Activated CD8-positive, alpha-beta T cell treated with anti-CD3 and anti-CD28 coated beads for 36 hours (primary cell): ENCODE results near the gene LRRC27. TPM values are rescaled to one million over a fixed set of nuclear protein-coding genes. Genes with fewer than 3 reads are reported as not detected.

ENCODE experiments used
- ATAC-seq: fragments of 200-7000 bp; cut with Tn5 transposase; one replicate; pipeline ENCODE4 v1.10.0; 2021; ENCODE audit warnings: mild to moderate bottlenecking, moderate library complexity
- CTCF ChIA-PET: fragments of 350-600 bp; sonication (Branson Sonifier 250); formaldehyde crosslinking; loops from one replicate; lab custom pipeline; 2021; ENCODE audit warnings: antibody characterized with exemption; lab: Charles Lee
- POLR2A ChIA-PET: fragments of 350-600 bp; sonication (Branson Sonifier 250); formaldehyde crosslinking; loops from one replicate; lab custom pipeline; 2021; ENCODE audit warnings: antibody characterized with exemption; lab: Charles Lee
- DNase-seq: peaks from one replicate; pipeline ENCODE4 v3.0.0-alpha.2; 2020
- H3K27ac Mint-ChIP-seq: one replicate; pipeline ENCODE4 v1.8.0; 2021; ENCODE audit warnings: mild to moderate bottlenecking, mixed read lengths
- H3K27me3 Mint-ChIP-seq: one replicate; pipeline ENCODE4 v1.8.0; 2021; ENCODE audit warnings: mixed read lengths
- H3K36me3 Mint-ChIP-seq: one replicate; pipeline ENCODE4 v1.8.0; 2021; ENCODE audit warnings: low read depth, mixed read lengths
- H3K4me1 Mint-ChIP-seq: one replicate; pipeline ENCODE4 v1.8.0; 2021; ENCODE audit warnings: low read depth, mixed read lengths
- H3K4me3 Mint-ChIP-seq: one replicate; pipeline ENCODE4 v1.8.0; 2021; ENCODE audit warnings: mild to moderate bottlenecking, moderate library complexity, mixed read lengths
- H3K9me3 Mint-ChIP-seq: one replicate; pipeline ENCODE4 v1.8.0; 2021; ENCODE audit warnings: mixed read lengths
- intact Hi-C: fragments of 100-400 bp; cut with micrococcal nuclease; formaldehyde crosslinking; loops from one replicate; pipeline ENCODE4 v1.10.0; 2022
- total RNA-seq, 2 experiments: library from RNA; stranded (reverse); gene quantifications; one replicate each; pipeline ENCODE4 v1.2.3, GENCODE V29; 2021
- TF ChIP-seq, protein P1 (sequence below): fragments of 200-600 bp; IDR thresholded peaks from one replicate; pipeline ENCODE4 v1.8.0; 2022; ENCODE audit warnings: antibody characterized with exemption, mild to moderate bottlenecking

Gene LRRC27
- total RNA-seq, 2 experiments from 2014 or later, result 2.7 to 3.5 TPM

DNA sequence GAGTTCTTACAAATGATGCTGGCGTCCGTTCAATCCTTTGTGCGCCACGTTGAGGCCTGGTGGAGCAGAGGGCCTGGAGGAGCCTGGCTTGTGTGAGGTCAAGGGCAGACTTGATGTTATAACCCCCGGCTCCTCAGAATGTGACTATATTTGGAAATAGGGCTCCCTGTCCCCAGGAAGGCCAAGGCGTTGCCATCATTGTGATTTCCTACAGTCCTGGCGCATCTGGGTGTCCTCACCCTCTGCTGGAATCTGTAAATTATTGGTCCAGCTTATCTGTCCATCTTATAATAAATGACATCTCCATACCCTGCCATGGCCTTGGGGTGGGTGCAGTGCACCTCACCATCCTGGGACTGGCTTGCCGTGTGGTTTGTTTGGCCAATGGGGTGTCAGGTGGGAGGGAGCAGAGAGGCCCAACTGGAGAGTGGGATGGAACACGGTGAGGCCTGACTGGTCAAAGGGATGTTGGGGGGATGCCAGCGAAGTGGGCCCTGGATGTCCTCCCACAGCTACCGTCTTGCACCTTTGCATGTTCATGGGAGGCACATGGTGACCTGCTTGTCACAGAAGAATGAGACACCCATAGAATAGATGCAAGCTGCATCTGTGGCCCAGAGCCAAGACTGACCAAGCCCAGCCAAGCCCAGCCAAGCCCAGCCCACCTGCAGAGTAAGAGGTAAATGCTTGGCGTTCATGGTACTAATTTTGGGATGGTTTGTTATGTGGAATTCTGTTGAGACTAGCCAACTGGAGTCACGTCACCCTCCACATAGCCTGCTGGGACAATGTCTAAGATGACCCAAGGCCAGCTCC, 11.1 kb upstream of the LRRC27 start:
- CTCF ChIA-PET, result no interaction called here
- intact Hi-C loops, result no loop called here

DNA sequence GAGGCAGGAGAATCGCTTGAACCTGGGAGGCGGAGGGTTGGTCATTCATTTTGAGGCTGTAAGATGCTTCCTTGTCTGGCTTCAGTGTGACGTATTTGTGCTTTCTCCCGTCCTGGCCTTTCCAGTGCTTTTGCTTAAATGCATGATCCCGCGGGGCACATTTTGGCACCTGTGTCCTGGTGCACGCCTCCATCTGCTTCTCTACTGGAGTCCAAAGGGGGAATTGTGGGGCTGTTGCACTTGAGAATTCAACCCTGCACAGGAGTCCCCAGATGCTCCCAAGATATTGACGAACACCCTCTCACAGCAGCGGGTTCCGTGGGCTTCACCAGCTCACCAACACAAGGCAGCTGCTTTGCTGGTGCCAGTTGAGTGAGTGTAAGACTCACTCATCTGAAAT, 10.3 kb upstream of the LRRC27 start:
- DNase-seq (no peak), ATAC-seq (no peak)
- TF ChIP-seq, protein P1, sequence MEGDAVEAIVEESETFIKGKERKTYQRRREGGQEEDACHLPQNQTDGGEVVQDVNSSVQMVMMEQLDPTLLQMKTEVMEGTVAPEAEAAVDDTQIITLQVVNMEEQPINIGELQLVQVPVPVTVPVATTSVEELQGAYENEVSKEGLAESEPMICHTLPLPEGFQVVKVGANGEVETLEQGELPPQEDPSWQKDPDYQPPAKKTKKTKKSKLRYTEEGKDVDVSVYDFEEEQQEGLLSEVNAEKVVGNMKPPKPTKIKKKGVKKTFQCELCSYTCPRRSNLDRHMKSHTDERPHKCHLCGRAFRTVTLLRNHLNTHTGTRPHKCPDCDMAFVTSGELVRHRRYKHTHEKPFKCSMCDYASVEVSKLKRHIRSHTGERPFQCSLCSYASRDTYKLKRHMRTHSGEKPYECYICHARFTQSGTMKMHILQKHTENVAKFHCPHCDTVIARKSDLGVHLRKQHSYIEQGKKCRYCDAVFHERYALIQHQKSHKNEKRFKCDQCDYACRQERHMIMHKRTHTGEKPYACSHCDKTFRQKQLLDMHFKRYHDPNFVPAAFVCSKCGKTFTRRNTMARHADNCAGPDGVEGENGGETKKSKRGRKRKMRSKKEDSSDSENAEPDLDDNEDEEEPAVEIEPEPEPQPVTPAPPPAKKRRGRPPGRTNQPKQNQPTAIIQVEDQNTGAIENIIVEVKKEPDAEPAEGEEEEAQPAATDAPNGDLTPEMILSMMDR, result no peak
- Mint-ChIP-seq H3K4me1 (peaks cover 17% of the 10 kb centered on the region), H3K36me3 (peaks cover 19% of the 10 kb centered on the region), H3K9me3 (peaks cover under 1% of the 10 kb centered on the region), H3K27ac (no peak overlapping the region), H3K4me3 (no peak overlapping the region), H3K27me3 (no peaks in the 10 kb centered on the region)
- POLR2A ChIA-PET, result no interaction called here
- CTCF ChIA-PET, result no interaction called here
- intact Hi-C loops, result no loop called here

More for the DNA sequence above, 11.1 kb upstream of the LRRC27 start:
- no peaks in the 10 kb centered on the region for H3K9me3 Mint-ChIP-seq
- H3K27ac Mint-ChIP-seq, result no peak overlapping the region
- POLR2A ChIA-PET, result interaction anchor here (0.8 kb wide), 1 partner anchor 19 kb away, joined by 3 read pairs; no protein-coding TSS in a partner anchor
- peaks cover 13% of the 10 kb centered on the region for H3K4me1 Mint-ChIP-seq
- H3K4me3 Mint-ChIP-seq, result no peak overlapping the region
- ATAC-seq (no peak), DNase-seq (no peak)
- H3K36me3 Mint-ChIP-seq, result peaks cover 11% of the 10 kb centered on the region
- H3K27me3 Mint-ChIP-seq, result no peaks in the 10 kb centered on the region
- TF ChIP-seq, protein P1, result no peak

DNA sequence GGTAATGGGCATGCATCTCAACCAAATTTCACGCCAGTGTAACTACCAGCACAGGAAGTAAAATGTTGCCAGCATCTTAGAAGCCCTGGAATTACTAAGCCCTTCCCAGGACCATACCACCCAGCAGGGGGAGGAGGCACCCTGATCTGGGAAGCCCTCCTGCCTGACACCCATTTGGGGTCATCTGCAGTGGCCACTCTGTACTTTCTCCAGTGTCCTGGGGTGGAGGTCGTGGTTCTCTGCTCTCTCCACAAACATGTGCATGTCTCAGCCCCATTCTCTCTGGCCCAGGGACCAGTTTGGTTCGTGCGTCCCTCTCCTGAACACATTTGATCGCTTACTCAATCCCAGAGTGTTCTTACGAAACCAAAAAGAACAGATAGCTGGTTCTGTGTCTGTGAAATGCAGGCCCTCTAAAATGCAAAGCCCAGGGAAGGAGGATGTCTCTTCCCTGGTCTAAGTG, 9.4 kb upstream of the LRRC27 start:
- TF ChIP-seq, protein P1, result no peak
- H3K27me3 Mint-ChIP-seq, result no peaks in the 10 kb centered on the region
- peaks cover 4% of the 10 kb centered on the region for H3K9me3 Mint-ChIP-seq
- peaks cover 24% of the 10 kb centered on the region for H3K36me3 Mint-ChIP-seq
- no peak for ATAC-seq
- no peak overlapping the region for H3K27ac Mint-ChIP-seq
- DNase-seq, result no peak
- intact Hi-C loops, result no loop called here
- CTCF ChIA-PET, result no interaction called here
- peaks cover 23% of the 10 kb centered on the region for H3K4me1 Mint-ChIP-seq
- POLR2A ChIA-PET, result no interaction called here
- no peak overlapping the region for H3K4me3 Mint-ChIP-seq

DNA sequence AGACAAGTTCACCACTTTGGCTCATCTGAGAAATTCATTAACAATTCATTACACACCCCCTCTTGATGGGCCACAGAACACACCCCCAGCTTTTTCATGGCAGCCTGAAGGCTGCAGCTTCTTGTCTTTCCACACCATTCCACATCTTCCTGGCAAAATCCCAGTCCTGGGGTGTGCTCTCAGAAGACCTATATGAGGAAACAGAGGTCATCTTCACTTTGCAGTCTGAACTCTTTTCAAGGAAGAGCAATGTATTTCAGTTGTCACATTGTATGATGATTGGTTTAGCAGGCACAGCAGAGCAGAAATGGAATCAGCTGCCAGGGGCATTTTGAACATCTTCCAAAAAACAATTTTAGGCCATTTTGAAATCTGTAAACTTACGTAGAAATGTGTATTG, 7.8 kb upstream of the LRRC27 start:
- no peak for DNase-seq
- Mint-ChIP-seq H3K27me3 (no peaks in the 10 kb centered on the region), H3K4me1 (peaks cover 37% of the 10 kb centered on the region), H3K36me3 (peaks cover 36% of the 10 kb centered on the region), H3K27ac (no peak overlapping the region), H3K4me3 (no peak overlapping the region), H3K9me3 (peaks cover 9% of the 10 kb centered on the region)
- TF ChIP-seq, protein P1, result no peak
- ATAC-seq, result no peak
- POLR2A ChIA-PET, result no interaction called here
- intact Hi-C loops, result no loop called here
- CTCF ChIA-PET, result no interaction called here

DNA sequence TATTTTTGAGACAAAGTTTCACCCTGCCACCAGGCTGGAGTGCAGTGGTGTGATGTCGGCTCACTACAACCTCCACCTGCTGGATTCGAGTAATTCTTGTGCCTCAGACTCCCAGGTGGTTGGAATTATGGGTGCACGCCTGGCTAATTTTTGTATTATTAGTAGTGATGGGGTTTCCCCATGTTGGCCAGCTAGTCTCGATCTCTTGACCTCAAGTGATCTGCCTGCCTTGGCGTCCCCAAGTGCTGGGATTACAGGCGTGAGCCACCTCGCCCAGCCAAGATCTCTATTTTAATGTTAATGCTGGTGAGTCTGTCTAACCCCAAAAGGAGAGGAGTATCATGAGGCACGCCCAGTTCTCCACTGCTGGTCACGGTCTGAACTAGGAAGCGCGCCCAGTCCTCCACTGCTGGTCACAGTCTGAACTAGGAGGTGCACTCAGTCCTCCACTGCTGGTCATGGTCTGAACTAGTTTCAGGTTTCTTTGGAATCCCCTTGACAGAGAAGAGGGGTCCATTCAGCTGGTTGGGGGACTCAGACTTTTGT, 5.6 kb upstream of the LRRC27 start:
- peaks cover 56% of the 10 kb centered on the region for H3K36me3 Mint-ChIP-seq
- ChIA-PET POLR2A (interaction anchor here (0.6 to 1.5 kb wide), 2 partner anchors 11 to 16 kb away, joined by 3 read pairs; no protein-coding TSS in a partner anchor), CTCF (interaction anchor here (1.4 kb wide), 1 partner anchor 34 kb away, joined by 5 read pairs; no protein-coding TSS in a partner anchor)
- ATAC-seq, result peak; percentile 18
- DNase-seq, result no peak
- peak overlapping the region; percentile 88 for H3K27ac Mint-ChIP-seq
- H3K4me1 Mint-ChIP-seq, result peaks cover 41% of the 10 kb centered on the region
- intact Hi-C loops, result no loop called here
- no peaks in the 10 kb centered on the region for H3K27me3 Mint-ChIP-seq
- TF ChIP-seq, protein P1, result no peak
- peaks cover 9% of the 10 kb centered on the region for H3K9me3 Mint-ChIP-seq
- no peak overlapping the region for H3K4me3 Mint-ChIP-seq
